A673 (cell line): ENCODE data around the gene WWC1. TPM values are rescaled to one million over a fixed set of nuclear protein-coding genes. Genes with fewer than 3 reads are reported as not detected.
"Not testable (repeated sequence)": the region's sequence is repeated elsewhere in the genome, so short reads cannot be mapped to it uniquely, and the experiment has no call there.

Source experiments
- BruUV-seq: library from RNA; stranded (reverse); fragments of 400-500 nt; replicated peaks from 2 replicates; lab custom pipeline; 2021; lab: Mats Ljungman, UMichigan
- CTCF ChIA-PET: fragments of 300-600 bp; sonication (Branson Sonifier 250); formaldehyde crosslinking; loops from one replicate; lab custom pipeline; 2022; ENCODE audit warnings: antibody characterized with exemption; lab: Charles Lee
- POLR2A ChIA-PET: fragments of 300-600 bp; sonication (Branson Sonifier 250); formaldehyde crosslinking; loops from one replicate; lab custom pipeline; 2022; ENCODE audit warnings: antibody characterized with exemption; ENCODE audit not compliant: low non-redundant PET; lab: Charles Lee
- DNase-seq: peaks from one replicate; pipeline ENCODE4 v3.0.0-alpha.2; 2015; ENCODE audit warnings: low spot score
- H3K27ac ChIP-seq: fragments of 200-600 bp; sonication (generic); 2 replicates; pipeline ENCODE4 v1.5.1; 2016; ENCODE audit warnings: mixed run types, low read depth, mild to moderate bottlenecking, mixed read lengths, antibody characterized with exemption, low read length; ENCODE audit not compliant: poor library complexity, severe bottlenecking
- H3K27me3 ChIP-seq: fragments of 200-600 bp; sonication (generic); replicated peaks from 2 replicates; pipeline ENCODE4 v1.6.1; 2017; ENCODE audit warnings: mixed run types, low read depth, mild to moderate bottlenecking, mixed read lengths, antibody characterized with exemption, low read length; ENCODE audit not compliant: insufficient read depth, poor library complexity
- H3K36me3 ChIP-seq: fragments of 200-600 bp; sonication (generic); 2 replicates; pipeline ENCODE4 v1.6.1; 2016; ENCODE audit warnings: mixed run types, mild to moderate bottlenecking, mixed read lengths, antibody characterized with exemption, low read length; ENCODE audit not compliant: insufficient read depth, poor library complexity, severe bottlenecking
- H3K4me1 ChIP-seq: fragments of 200-600 bp; sonication (generic); 2 replicates; pipeline ENCODE4 v1.6.1; 2017; ENCODE audit warnings: mixed run types, mild to moderate bottlenecking, mixed read lengths, antibody characterized with exemption, low read length; ENCODE audit not compliant: insufficient read depth, poor library complexity, severe bottlenecking
- H3K4me3 ChIP-seq: fragments of 200-600 bp; sonication (generic); 2 replicates; pipeline ENCODE4 v1.5.1; 2016; ENCODE audit warnings: low read depth, mixed run types, mild to moderate bottlenecking, mixed read lengths, low read length; ENCODE audit not compliant: poor library complexity, severe bottlenecking
- H3K9me3 ChIP-seq: fragments of 200-600 bp; sonication (generic); 2 replicates; pipeline ENCODE4 v1.6.1; 2016; ENCODE audit warnings: mixed run types, low read depth, mild to moderate bottlenecking, mixed read lengths, antibody characterized with exemption, low read length; ENCODE audit not compliant: poor library complexity, severe bottlenecking
- EZH2 ChIP-seq: fragments of 200-600 bp; sonication (generic); IDR thresholded peaks from 2 replicates; pipeline ENCODE4 v1.6.1; 2017; ENCODE audit warnings: borderline replicate concordance, low read depth, mild to moderate bottlenecking, mixed read lengths, antibody characterized with exemption, low read length; ENCODE audit not compliant: poor library complexity, severe bottlenecking
- intact Hi-C: fragments of 100-400 bp; cut with micrococcal nuclease; formaldehyde crosslinking; loops from one replicate; pipeline ENCODE4 v1.10.0; 2022; ENCODE audit not compliant: unreplicated experiment
- total RNA-seq: library from RNA; stranded (reverse); gene quantifications from 2 replicates; pipeline ENCODE4 v1.2.3, GENCODE V29; 2021
- TF ChIP-seq, protein P1 (sequence below): fragments of 300-800, 200-600 bp; sonication (generic); conservative IDR thresholded peaks from 2 replicates; pipeline ENCODE4 v1.5.1; 2017; ENCODE audit warnings: low read depth, mild to moderate bottlenecking, antibody characterized with exemption, low read length, moderate library complexity, mixed read lengths

Gene WWC1
- total RNA-seq, 1 experiment from 2014 or later, result 8.8 TPM

DNA sequence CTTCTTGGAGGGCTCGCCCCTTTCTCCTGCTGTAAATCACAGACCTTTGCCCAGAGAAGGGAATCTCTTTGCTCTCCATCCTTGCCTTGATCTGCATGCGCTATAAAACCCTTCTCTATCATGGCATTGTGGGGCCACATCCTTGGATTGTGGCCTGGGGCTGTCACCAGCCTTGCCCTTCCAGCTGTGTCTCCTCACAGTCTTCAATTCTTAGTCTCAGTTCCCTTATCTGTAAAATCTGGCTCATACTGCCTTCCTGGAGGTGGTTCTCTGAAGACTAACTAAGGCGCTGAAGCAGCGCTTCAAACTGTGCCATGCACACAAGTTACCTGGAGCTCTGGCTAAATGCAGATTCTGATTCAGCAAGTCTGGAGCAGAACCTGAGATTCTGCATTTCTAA, 141.5 kb downstream of the WWC1 start:
- ChIA-PET CTCF (no interaction called here), POLR2A (no interaction called here)
- TF ChIP-seq, protein P1, sequence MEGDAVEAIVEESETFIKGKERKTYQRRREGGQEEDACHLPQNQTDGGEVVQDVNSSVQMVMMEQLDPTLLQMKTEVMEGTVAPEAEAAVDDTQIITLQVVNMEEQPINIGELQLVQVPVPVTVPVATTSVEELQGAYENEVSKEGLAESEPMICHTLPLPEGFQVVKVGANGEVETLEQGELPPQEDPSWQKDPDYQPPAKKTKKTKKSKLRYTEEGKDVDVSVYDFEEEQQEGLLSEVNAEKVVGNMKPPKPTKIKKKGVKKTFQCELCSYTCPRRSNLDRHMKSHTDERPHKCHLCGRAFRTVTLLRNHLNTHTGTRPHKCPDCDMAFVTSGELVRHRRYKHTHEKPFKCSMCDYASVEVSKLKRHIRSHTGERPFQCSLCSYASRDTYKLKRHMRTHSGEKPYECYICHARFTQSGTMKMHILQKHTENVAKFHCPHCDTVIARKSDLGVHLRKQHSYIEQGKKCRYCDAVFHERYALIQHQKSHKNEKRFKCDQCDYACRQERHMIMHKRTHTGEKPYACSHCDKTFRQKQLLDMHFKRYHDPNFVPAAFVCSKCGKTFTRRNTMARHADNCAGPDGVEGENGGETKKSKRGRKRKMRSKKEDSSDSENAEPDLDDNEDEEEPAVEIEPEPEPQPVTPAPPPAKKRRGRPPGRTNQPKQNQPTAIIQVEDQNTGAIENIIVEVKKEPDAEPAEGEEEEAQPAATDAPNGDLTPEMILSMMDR, result no peak
- no peak for TF ChIP-seq EZH2

DNA sequence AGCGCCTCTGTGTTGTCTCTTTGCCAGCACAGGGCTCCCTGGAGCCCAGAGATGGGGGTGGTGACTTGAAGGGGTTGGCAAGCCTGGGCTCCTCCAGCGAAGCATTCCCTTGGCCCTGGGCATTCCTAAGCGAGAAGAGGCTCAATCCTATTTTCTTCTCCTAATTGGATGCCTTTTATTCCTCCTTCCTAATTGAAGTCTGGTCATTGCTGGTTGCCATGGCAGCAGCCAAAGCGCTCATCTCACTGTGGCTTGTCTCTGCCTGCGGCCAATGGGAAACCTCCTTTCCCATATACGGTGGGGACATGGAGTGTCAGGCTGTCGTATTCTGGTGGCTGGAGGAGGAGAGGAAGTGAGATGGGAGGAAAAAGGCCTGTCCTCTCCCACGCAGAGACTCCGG, 142.6 kb downstream of the WWC1 start:
- Histone ChIP-seq H3K4me1 (no peaks in the 10 kb centered on the region), H3K4me3 (no peak overlapping the region), H3K9me3 (no peaks in the 10 kb centered on the region), H3K27me3 (no peaks in the 10 kb centered on the region), H3K36me3 (no peaks in the 10 kb centered on the region), H3K27ac (no peak overlapping the region)
- no peak for DNase-seq
- ChIA-PET CTCF (no interaction called here), POLR2A (no interaction called here)
- no TSS peak for BruUV-seq
- TF ChIP-seq, protein P1, result no peak
- no peak for TF ChIP-seq EZH2
- intact Hi-C loops, result no loop called here

More for the DNA sequence above, 141.5 kb downstream of the WWC1 start:
- DNase-seq, result no peak
- Histone ChIP-seq H3K36me3 (no peaks in the 10 kb centered on the region), H3K9me3 (no peaks in the 10 kb centered on the region), H3K4me1 (no peaks in the 10 kb centered on the region), H3K27me3 (no peaks in the 10 kb centered on the region), H3K27ac (no peak overlapping the region), H3K4me3 (no peak overlapping the region)
- intact Hi-C loops, result no loop called here
- no TSS peak for BruUV-seq

DNA sequence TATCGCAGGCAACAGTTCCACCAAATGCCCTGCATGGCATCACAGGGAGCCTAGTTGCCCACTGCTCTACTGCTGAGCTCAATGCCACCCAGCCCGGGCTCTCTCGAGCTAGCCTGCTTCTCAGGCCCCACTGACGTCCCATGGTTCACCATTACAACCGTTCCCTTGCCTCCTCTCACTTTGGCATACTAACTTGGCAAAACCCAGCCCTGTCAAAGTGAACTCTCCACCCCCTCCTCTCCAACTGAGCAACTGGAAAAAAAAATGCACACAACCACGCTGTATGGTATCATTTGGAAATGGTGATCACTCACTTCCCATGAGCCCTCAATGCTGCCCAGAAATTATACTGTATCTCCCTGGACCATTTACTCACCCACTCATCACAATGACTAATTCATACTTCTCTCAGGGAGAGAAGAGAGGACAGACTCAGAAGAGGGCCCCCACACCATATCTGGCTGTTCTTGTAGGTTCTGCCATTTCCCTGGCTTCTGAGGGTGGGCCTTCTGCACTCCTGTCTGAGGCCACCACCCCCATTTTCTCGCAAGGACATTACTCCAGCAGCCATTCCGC, 143.4 kb downstream of the WWC1 start:
- ChIA-PET POLR2A (no interaction called here), CTCF (no interaction called here)
- no peak overlapping the region for H3K27ac ChIP-seq

DNA sequence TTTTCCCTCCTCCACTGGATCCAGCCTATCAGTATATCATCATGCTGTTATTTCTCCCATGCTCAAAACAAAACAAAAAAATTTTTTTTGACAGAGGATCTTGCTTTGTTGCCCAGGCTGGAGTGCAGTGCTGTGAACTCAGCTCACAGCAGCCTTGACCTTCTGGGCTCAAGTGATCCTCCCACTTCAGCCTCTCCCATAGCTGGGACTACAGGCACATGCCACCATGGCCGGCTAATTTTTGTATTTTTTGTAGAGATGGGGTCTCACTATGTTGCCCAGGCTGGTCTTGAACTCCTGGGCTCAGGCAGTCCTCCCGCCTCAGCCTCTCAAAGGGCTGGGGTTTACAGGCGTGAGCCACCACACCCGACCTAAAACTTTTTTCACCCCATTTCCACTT, 143.9 kb downstream of the WWC1 start:
- H3K36me3 ChIP-seq, BruUV-seq, H3K9me3 ChIP-seq, CTCF ChIA-PET, intact Hi-C loops, H3K27ac ChIP-seq, H3K4me1 ChIP-seq, DNase-seq, POLR2A ChIA-PET, H3K27me3 ChIP-seq, H3K4me3 ChIP-seq: not testable (repeated sequence)

More for the DNA sequence above, 143.4 kb downstream of the WWC1 start:
- intact Hi-C loops, result no loop called here
- H3K36me3 ChIP-seq, result no peaks in the 10 kb centered on the region
- no peak for DNase-seq
- TF ChIP-seq, protein P1, result no peak
- TF ChIP-seq EZH2, result no peak
- no peaks in the 10 kb centered on the region for H3K27me3 ChIP-seq
- H3K4me1 ChIP-seq, result no peaks in the 10 kb centered on the region
- no peaks in the 10 kb centered on the region for H3K9me3 ChIP-seq
- BruUV-seq, result no TSS peak
- H3K4me3 ChIP-seq, result no peak overlapping the region
